ENCODE results near the gene EFS. TPM values are rescaled to one million over a fixed set of nuclear protein-coding genes. Genes with fewer than 3 reads are reported as not detected.
A peak's percentile ranks its signal among the peaks of the same experiment; 100 is the strongest.

EFS gene
- polyA plus RNA-seq, 3 donors: 2.3 to 17.5 (median 11.1) TPM

- 24 to 46% (median 37%) methylated on average over 25 to 34 of the region's 34 CpGs for WGBS, 3 donors
- no peak overlapping the region for H3K27ac ChIP-seq (ENCODE audit: low read depth, low read length)
Observed at GRCh38 chr14:23366426-23366921, 1.5 kb upstream of the EFS start.

DNA sequence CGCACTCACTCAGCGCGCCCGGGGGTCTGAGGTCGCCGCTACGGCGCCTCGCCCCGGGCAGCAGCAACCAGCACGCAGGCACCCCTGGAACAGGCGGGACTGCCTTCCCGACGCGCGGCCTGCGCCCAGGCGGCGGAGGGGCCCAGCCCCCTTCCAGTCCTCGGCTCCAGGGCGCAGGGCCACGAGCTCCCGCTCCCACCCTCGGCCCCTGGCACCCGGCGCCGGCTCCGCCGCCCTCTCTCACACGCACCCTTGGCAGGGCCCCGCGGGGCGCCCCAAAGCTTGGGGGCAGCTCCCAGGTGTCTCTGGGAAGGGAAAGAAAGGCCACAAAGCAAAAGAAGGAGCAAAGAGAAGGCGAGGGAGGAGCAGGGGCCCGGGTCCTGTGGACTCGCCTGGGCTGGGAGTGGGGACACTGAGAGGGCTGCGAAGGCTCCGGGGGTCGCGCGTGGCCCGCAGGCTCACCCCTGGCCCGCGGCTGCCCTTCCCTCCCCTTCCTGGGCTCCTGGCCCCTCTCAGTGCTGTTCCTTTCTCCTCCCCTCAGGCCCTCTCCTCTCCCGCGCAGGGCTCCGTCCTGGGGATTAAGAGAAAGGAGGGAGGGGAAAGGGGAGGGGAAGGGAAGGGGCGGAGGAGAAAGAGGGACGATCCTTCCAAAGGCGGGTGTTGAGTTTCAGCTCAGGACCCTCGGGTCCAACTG, 907 bp upstream of the EFS start:
- H3K27ac ChIP-seq (ENCODE audit: low read depth, low read length): no peak overlapping the region
- WGBS, 3 donors: 3 to 7% (median 3%) methylated on average over 26 to 48 of the region's 51 CpGs

- H3K27ac ChIP-seq (ENCODE audit: low read depth, low read length): peak overlapping the region; percentile 60
- 23 to 67% (median 23%) methylated on average over 20 to 21 of the region's 21 CpGs for WGBS, 3 donors
Observed at GRCh38 chr14:23364164-23365035, 572 bp downstream of the EFS start.

- 56 to 78% (median 67%) methylated on average over 3 of the region's 3 CpGs for WGBS, 3 donors
- H3K27ac ChIP-seq (ENCODE audit: low read depth, low read length): no peak overlapping the region
Observed at GRCh38 chr14:23362200-23362599, 2.8 kb downstream of the EFS start.

- WGBS, 3 donors: 70 to 81% (median 77%) methylated on average over 6 of the region's 6 CpGs
- H3K27ac ChIP-seq (ENCODE audit: low read depth, low read length): no peak overlapping the region
Observed at GRCh38 chr14:23361763-23362162, 3.2 kb downstream of the EFS start.

DNA sequence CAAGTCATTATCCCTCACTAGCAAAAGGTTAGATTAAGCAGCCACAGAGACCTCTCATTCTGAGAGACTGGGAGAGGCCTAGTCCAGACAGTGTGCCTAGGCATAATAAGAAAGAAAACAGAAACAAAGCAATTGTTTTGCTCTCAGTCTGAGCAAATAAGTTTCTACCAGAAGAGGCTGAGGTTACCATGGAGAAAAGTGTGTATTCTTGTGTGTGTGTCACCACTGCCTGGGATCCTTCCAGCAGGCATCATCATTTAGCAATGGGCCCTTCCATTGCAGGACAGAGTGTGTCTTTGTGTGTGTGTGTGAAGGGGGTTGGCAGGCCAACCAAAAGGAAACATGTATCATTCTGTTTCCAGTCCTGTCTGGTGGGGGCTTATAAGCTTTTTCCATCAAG, 3.7 kb downstream of the EFS start:
- H3K27ac ChIP-seq (ENCODE audit: low read depth, low read length): no peak overlapping the region

- H3K27ac ChIP-seq (ENCODE audit: low read depth, low read length): no peak overlapping the region
- 72 to 79% (median 76%) methylated on average over 11 of the region's 11 CpGs for WGBS, 3 donors
Observed at GRCh38 chr14:23360496-23360895, 4.5 kb downstream of the EFS start.

DNA sequence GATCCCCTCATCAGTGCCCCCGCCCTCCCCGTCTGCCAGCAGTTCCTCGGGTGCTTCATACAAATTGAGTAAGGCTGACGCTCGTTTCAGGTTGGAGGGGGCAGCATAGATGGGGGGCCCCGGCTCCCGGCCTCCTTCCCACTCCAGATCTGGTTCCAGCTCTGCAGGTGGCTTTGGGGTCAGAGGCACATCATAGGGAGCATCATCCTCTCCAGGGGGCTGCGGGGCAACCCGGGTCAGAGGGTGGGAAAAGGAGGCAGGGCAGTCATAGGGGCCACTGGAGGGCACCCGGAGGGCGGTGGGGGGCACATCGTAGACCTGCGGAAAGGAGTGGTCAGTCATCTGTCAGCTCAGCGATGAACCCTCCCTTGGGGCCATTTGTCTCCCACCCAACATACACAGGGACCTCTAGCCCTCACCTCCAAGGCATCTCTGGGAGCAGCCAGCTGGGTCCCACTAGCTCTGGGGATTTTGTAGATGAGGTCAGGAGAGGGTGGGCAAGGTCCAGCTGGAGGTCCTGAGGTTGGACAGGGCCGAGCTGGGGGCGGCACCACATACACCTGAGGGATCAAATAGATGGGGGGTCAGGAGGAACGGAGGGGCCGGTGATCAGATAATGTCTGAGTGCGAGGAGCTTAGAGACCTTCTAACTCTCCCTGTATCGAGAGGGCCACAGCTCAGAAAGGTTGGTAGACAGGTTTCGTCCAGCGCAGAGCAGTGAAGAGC, 5.1 kb downstream of the EFS start:
- H3K27ac ChIP-seq (ENCODE audit: low read depth, low read length): no peak overlapping the region
- 84 to 88% (median 86%) methylated on average over 20 to 22 of the region's 22 CpGs for WGBS, 3 donors

- WGBS, 3 donors: 73 to 88% (median 75%) methylated on average over 7 to 11 of the region's 11 CpGs
- no peak overlapping the region for H3K27ac ChIP-seq (ENCODE audit: low read depth, low read length)
Observed at GRCh38 chr14:23359167-23359626, 5.8 kb downstream of the EFS start.

GRCh38 chr14:23358553-23359166, 6.3 kb downstream of the EFS start:
- WGBS, 3 donors: 84 to 89% (median 85%) methylated on average over 12 of the region's 12 CpGs
- H3K27ac ChIP-seq (ENCODE audit: low read depth, low read length): no peak overlapping the region

- H3K27ac ChIP-seq (ENCODE audit: low read depth, low read length): no peak overlapping the region
- WGBS, 3 donors: 80 to 89% (median 84%) methylated on average over 3 of the region's 3 CpGs
Observed at GRCh38 chr14:23358042-23358441, 6.9 kb downstream of the EFS start.

GRCh38 chr14:23357261-23357660, 7.7 kb downstream of the EFS start:
- no peak overlapping the region for H3K27ac ChIP-seq (ENCODE audit: low read depth, low read length)
- WGBS, 3 donors: 86 to 91% (median 89%) methylated on average over 8 of the region's 8 CpGs

- H3K27ac ChIP-seq (ENCODE audit: low read depth, low read length): no peak overlapping the region
- WGBS, 3 donors: 94 to 95% (median 95%) methylated on average over 4 of the region's 4 CpGs
Observed at GRCh38 chr14:23356662-23357061, 8.3 kb downstream of the EFS start.

DNA sequence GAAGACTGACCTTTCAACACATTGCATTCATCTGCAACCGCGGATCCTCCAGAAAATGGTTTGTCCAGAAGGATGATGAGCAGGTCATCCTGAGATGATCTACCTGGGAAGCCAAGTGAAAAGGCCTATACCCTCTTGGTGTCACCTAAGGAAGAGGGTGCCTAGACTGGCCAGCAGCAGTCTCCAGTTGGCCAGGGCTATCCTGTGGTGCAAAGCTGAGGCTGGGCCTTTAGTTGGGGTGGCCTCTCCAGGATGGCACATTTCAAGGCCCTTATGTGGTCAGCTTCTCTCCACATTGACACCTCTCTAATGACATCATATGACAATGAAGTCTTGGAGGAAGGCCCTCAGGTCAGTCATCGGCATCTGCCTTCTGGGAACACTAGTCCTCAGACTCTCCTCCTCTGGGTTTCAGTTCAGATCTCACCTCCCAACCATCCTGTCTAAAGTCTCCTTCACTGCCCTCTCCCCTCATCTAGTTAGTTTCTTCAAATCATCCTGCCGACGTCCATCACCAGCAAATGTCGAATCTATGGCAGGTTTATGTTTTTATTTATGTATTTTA, 9.0 kb downstream of the EFS start:
- WGBS, 3 donors: 83 to 87% (median 84%) methylated on average over 6 of the region's 6 CpGs
- H3K27ac ChIP-seq (ENCODE audit: low read depth, low read length): no peak overlapping the region

DNA sequence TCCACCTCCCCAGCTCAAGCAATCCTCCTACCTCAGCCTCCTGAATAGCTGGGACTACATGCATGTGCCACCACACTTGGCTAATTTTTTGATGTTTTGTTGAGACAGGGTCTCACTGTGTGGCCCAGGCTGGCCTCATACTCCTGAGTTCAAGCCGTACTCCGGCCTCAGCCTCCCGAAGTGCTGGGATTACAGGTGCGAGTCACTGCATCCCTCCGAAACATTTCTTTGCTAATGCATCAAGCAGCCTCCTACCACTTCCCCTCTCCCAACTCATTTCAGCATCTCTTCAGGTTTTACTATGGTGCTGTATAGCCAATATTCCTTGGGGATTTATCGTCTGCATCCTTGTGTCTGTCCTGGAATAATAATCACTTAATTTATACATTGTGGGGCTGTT, 10.0 kb downstream of the EFS start:
- WGBS, 3 donors: 84 to 86% (median 85%) methylated on average over 6 of the region's 6 CpGs
- no peak overlapping the region for H3K27ac ChIP-seq (ENCODE audit: low read depth, low read length)

DNA sequence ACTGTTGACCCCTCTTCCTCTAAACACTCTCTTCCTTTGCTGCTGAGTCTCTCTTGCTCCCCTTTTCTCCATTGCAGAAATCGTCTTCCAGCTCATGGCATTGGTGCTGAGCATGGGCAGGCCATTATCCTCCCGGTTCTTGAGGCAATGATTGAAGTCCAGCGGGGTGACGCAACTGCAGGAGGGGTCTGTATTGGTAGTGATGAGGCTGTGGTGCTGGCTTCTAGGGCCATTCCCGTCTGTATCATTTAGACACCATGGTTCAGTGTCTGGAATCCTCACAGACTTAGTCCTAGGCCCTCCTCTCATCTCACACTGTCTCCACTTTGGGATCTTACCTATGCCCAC, 11.6 kb downstream of the EFS start:
- no peak overlapping the region for H3K27ac ChIP-seq (ENCODE audit: low read depth, low read length)
- 72 to 75% (median 73%) methylated on average over 5 of the region's 5 CpGs for WGBS, 3 donors

DNA sequence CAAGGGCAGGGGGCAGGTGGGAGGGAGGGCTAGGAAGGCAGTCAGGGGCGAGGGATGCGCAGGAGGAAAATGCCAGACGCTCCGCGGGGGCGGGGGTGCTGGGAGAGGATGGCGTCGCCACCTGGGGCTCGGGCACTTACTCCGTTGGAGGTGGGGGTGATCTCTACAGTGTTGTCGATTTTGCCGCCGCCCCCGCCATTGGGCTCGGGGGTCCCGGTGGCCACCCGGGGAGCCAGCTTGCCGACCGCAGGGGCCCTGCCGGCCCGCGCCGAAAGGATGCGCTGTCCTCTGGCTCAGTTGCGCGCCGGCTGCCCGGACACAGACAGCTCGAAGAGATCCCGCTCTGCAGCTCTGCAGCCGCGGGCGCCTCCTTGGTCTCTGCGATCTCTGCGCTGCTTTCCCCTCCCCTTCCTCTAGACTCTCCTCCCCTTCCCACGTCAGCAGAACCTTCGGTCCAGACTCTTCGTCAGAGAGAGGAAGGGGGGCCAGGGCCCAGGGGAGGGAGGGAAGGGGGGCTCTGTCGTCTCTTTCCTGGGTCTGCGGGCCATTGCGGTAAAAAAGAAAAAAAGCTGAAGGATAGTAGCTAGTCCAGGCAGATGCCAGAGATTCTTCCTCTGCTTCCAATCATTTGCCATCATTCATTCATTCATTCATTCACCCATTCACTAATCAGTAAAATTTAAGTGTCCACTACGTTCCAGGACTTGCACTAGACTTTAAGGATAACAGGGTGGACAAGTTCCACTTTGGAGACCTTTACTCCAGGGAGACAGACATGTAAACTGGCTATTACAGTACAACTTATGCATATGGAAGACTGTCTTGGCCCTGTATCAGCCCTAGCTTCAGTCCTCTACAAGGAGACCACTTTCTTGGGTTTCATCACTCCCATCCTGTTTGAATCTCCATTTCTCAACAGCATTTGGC, 12.2 kb downstream of the EFS start, which contains the start of gene SLC22A17:
Gene SLC22A17 (minus strand): TSS at position 382 of the 927 bp plus-strand sequence.
- no peak within 1 kb of the TSS for H3K27ac ChIP-seq (ENCODE audit: low read depth, low read length)
- 1 to 2% (median 2%) methylated on average over 31 to 42 of the region's 42 CpGs for WGBS, 3 donors
